ENCODE data around the gene CALN1. TPM values are rescaled to one million over a fixed set of nuclear protein-coding genes. Genes with fewer than 3 reads are reported as not detected.
"Not testable (repeated sequence)": the region's sequence is repeated elsewhere in the genome, so short reads cannot be mapped to it uniquely, and the experiment has no call there.

The CALN1 gene
- total RNA-seq, 2 donors from 2014 or later, result 0.52 to 1.6 TPM

- intact Hi-C loops (cut with DNase I), result no loop called here
- Histone ChIP-seq H3K36me3 (replicated peaks in 1 of 2; ENCODE audit: insufficient read depth in 1 of 2, low read depth in 2 of 2) (no peaks in the 10 kb centered on the region), H3K4me3 (no peak overlapping the region), H3K27me3 (no peaks in the 10 kb centered on the region), H3K4me1 (no peaks in the 10 kb centered on the region), H3K9me3 (no peaks in the 10 kb centered on the region), H3K27ac (no peak overlapping the region)
- TF ChIP-seq, protein P1, sequence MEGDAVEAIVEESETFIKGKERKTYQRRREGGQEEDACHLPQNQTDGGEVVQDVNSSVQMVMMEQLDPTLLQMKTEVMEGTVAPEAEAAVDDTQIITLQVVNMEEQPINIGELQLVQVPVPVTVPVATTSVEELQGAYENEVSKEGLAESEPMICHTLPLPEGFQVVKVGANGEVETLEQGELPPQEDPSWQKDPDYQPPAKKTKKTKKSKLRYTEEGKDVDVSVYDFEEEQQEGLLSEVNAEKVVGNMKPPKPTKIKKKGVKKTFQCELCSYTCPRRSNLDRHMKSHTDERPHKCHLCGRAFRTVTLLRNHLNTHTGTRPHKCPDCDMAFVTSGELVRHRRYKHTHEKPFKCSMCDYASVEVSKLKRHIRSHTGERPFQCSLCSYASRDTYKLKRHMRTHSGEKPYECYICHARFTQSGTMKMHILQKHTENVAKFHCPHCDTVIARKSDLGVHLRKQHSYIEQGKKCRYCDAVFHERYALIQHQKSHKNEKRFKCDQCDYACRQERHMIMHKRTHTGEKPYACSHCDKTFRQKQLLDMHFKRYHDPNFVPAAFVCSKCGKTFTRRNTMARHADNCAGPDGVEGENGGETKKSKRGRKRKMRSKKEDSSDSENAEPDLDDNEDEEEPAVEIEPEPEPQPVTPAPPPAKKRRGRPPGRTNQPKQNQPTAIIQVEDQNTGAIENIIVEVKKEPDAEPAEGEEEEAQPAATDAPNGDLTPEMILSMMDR (IDR thresholded peaks at IDR 0.05), result no peak
- TF ChIP-seq POLR2A (IDR thresholded peaks at IDR 0.05), result no peak
- DNase-seq (no peak), ATAC-seq (no peak)
- WGBS, 2 donors, result 79 to 83% methylated on average over 6 to 7 of the region's 7 CpGs
Observed at GRCh38 chr7:72391821-72392377, 20.2 kb downstream of the CALN1 start.

DNA sequence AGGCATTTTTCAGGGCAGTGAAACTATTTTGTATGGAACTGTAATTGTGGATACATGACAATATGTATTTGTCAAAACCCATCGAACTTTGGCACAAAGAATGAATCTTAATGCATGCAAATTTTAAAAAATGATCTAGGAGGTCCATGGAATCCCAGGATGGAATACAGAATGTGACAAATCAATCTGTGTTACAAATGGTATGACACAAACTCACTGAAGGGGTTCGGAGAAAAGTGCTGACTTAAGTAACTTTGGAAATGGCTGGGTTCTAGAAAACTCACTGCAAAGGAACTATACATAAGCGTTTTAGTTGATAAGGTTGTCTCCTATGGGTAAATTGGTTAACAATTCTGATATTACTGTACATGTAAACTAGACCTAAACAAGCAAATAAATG is 26.0 kb downstream of the CALN1 start:
- no peak for DNase-seq
- TF ChIP-seq, protein P1 (IDR thresholded peaks at IDR 0.05), result no peak
- no peak for TF ChIP-seq POLR2A (IDR thresholded peaks at IDR 0.05)
- H3K27me3 ChIP-seq, result no peaks in the 10 kb centered on the region
- H3K36me3 ChIP-seq (replicated peaks in 1 of 2; ENCODE audit: insufficient read depth in 1 of 2, low read depth in 2 of 2), result no peaks in the 10 kb centered on the region
- 56 to 63% methylated on average over 3 of the region's 3 CpGs for WGBS, 2 donors
- intact Hi-C loops (cut with DNase I), result no loop called here
- H3K27ac ChIP-seq, result no peak overlapping the region
- H3K4me1 ChIP-seq, result no peaks in the 10 kb centered on the region
- H3K4me3 ChIP-seq, result no peak overlapping the region
- no peak for ATAC-seq
- no peaks in the 10 kb centered on the region for H3K9me3 ChIP-seq

DNA sequence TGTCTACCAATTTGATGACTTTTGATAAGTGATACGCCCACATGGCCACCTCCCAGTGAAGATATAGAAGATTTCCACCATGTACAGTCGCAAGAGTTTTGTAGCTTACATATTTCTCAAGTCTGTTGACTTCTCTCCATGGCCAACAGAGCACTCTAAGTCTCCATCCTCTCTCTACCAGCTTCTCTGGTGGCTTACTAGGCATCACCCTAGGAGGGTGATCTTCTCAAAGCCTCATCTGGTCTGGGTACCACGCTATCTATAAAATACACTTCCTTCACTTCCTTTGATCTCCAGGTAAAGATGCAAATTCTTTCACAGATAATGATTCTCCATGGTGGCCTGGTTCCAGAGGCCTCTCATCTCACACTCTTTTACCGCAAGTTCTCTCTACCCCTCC is 49.9 kb downstream of the CALN1 start:
- H3K9me3 ChIP-seq, result no peaks in the 10 kb centered on the region
- TF ChIP-seq, protein P1 (IDR thresholded peaks at IDR 0.05), result no peak
- TF ChIP-seq POLR2A (IDR thresholded peaks at IDR 0.05), result no peak
- ATAC-seq (no peak), DNase-seq (no peak)
- no peaks in the 10 kb centered on the region for H3K36me3 ChIP-seq (replicated peaks in 1 of 2; ENCODE audit: insufficient read depth in 1 of 2, low read depth in 2 of 2)
- no peaks in the 10 kb centered on the region for H3K27me3 ChIP-seq
- no peak overlapping the region for H3K4me3 ChIP-seq
- no peaks in the 10 kb centered on the region for H3K4me1 ChIP-seq
- no peak overlapping the region for H3K27ac ChIP-seq
- WGBS, 2 donors, result 76 to 86% methylated on average over 4 of the region's 4 CpGs
- intact Hi-C loops (cut with DNase I), result no loop called here

- intact Hi-C loops (cut with DNase I), result no loop called here
- Histone ChIP-seq H3K27me3 (no peaks in the 10 kb centered on the region), H3K4me1 (no peaks in the 10 kb centered on the region), H3K27ac (no peak overlapping the region), H3K36me3 (replicated peaks in 1 of 2; ENCODE audit: insufficient read depth in 1 of 2, low read depth in 2 of 2) (no peaks in the 10 kb centered on the region), H3K4me3 (no peak overlapping the region), H3K9me3 (no peaks in the 10 kb centered on the region)
- TF ChIP-seq POLR2A (IDR thresholded peaks at IDR 0.05), result no peak
- TF ChIP-seq, protein P1 (IDR thresholded peaks at IDR 0.05), result no peak
- DNase-seq, result no peak
- 68 to 76% methylated on average over 1 of the region's 1 CpG for WGBS, 2 donors
- ATAC-seq, result no peak
Observed at GRCh38 chr7:72345208-72345727, 66.9 kb downstream of the CALN1 start.

GRCh38 chr7:72343991-72344390 is 68.1 kb downstream of the CALN1 start:
- intact Hi-C loops (cut with DNase I), result no loop called here
- ATAC-seq, result no peak
- 68 to 69% methylated on average over 3 of the region's 3 CpGs for WGBS, 2 donors

GRCh38 chr7:72343354-72343753 is 68.8 kb downstream of the CALN1 start:
- H3K27ac ChIP-seq; H3K4me1 ChIP-seq; H3K4me3 ChIP-seq; intact Hi-C loops (cut with DNase I); H3K9me3 ChIP-seq; H3K36me3 ChIP-seq (replicated peaks in 1 of 2; ENCODE audit: insufficient read depth in 1 of 2, low read depth in 2 of 2); H3K27me3 ChIP-seq; ATAC-seq; DNase-seq: not testable (repeated sequence)
- WGBS, 2 donors, result 68 to 73% methylated on average over 3 of the region's 3 CpGs

More at GRCh38 chr7:72343991-72344390, 68.1 kb downstream of the CALN1 start:
- no peaks in the 10 kb centered on the region for H3K9me3 ChIP-seq
- H3K27ac ChIP-seq, result no peak overlapping the region
- H3K4me1 ChIP-seq, result no peaks in the 10 kb centered on the region
- no peak overlapping the region for H3K4me3 ChIP-seq
- H3K27me3 ChIP-seq, result no peaks in the 10 kb centered on the region
- TF ChIP-seq POLR2A (IDR thresholded peaks at IDR 0.05), result no peak
- TF ChIP-seq, protein P1 (IDR thresholded peaks at IDR 0.05), result no peak
- no peaks in the 10 kb centered on the region for H3K36me3 ChIP-seq (replicated peaks in 1 of 2; ENCODE audit: insufficient read depth in 1 of 2, low read depth in 2 of 2)
- no peak for DNase-seq
